Stimulated activated effector memory CD8-positive, alpha-beta T cell treated with anti-CD3 and anti-CD28 coated beads, Interleukin-12 subunit alpha, Interleukin-12 subunit beta, amount 100 ng/mL, for 72 hours (primary cell): ENCODE measurements around the gene TTL.

Experiments
- ATAC-seq: fragments of 150-1000 bp; cut with Tn5 transposase; 2 replicates; pipeline ENCODE4 v1.10.0; 2021
- DNase-seq, 2 donors: peaks; one replicate each; pipeline ENCODE4 v3.0.0; 2021 to 2022; ENCODE audit warnings: low spot score in 2 of 2
- H3K27ac Mint-ChIP-seq: one replicate; pipeline ENCODE4 v1.8.0; 2022; ENCODE audit warnings: mild to moderate bottlenecking, mixed read lengths
- H3K36me3 Mint-ChIP-seq: one replicate; pipeline ENCODE4 v1.8.0; 2022; ENCODE audit warnings: mild to moderate bottlenecking, mixed read lengths
- H3K4me1 Mint-ChIP-seq: one replicate; pipeline ENCODE4 v1.8.0; 2022; ENCODE audit warnings: mixed read lengths
- H3K4me3 Mint-ChIP-seq: one replicate; pipeline ENCODE4 v1.8.0; 2022; ENCODE audit warnings: mild to moderate bottlenecking, mixed read lengths
- H3K9me3 Mint-ChIP-seq: one replicate; pipeline ENCODE4 v1.8.0; 2022; ENCODE audit warnings: mixed read lengths

TTL gene

GRCh38 chr2:112459372-112459771, 22.6 kb upstream of the TTL start:
- DNase-seq (no peak), ATAC-seq (no peak)
- H3K36me3 Mint-ChIP-seq = no peaks in the 10 kb centered on the region
- H3K9me3 Mint-ChIP-seq = no peaks in the 10 kb centered on the region
- no peaks in the 10 kb centered on the region for H3K4me1 Mint-ChIP-seq
- no peak overlapping the region for H3K27ac Mint-ChIP-seq
- H3K4me3 Mint-ChIP-seq = no peak overlapping the region

- H3K9me3 Mint-ChIP-seq = no peaks in the 10 kb centered on the region
- no peaks in the 10 kb centered on the region for H3K4me1 Mint-ChIP-seq
- ATAC-seq = no peak
- no peak overlapping the region for H3K27ac Mint-ChIP-seq
- H3K4me3 Mint-ChIP-seq = no peak overlapping the region
- DNase-seq = no peak
- no peaks in the 10 kb centered on the region for H3K36me3 Mint-ChIP-seq
Observed at GRCh38 chr2:112462178-112462577, 19.8 kb upstream of the TTL start.

- DNase-seq (no peak), ATAC-seq (no peak)
- Mint-ChIP-seq H3K4me3 (no peak overlapping the region), H3K36me3 (no peaks in the 10 kb centered on the region), H3K4me1 (no peaks in the 10 kb centered on the region), H3K27ac (no peak overlapping the region), H3K9me3 (no peaks in the 10 kb centered on the region)
Observed at GRCh38 chr2:112463256-112463655, 18.7 kb upstream of the TTL start.

- H3K27ac Mint-ChIP-seq = no peak overlapping the region
- H3K4me3 Mint-ChIP-seq = no peak overlapping the region
- H3K9me3 Mint-ChIP-seq = no peaks in the 10 kb centered on the region
- DNase-seq (no peak), ATAC-seq (no peak)
- no peaks in the 10 kb centered on the region for H3K36me3 Mint-ChIP-seq
- no peaks in the 10 kb centered on the region for H3K4me1 Mint-ChIP-seq
Observed at GRCh38 chr2:112465382-112465781, 16.6 kb upstream of the TTL start.

- DNase-seq = no peak
Observed at GRCh38 chr2:112472547-112473263, 9.3 kb upstream of the TTL start.

GRCh38 chr2:112474844-112475486, 7.0 kb upstream of the TTL start:
- Mint-ChIP-seq H3K4me3 (no peak overlapping the region), H3K9me3 (no peaks in the 10 kb centered on the region), H3K36me3 (no peaks in the 10 kb centered on the region), H3K4me1 (no peaks in the 10 kb centered on the region), H3K27ac (peak overlapping the region; percentile 5)
- ATAC-seq (peak; percentile 31), DNase-seq (no peak)

More at GRCh38 chr2:112472547-112473263, 9.3 kb upstream of the TTL start:
- no peak overlapping the region for H3K4me3 Mint-ChIP-seq
- H3K9me3 Mint-ChIP-seq = no peaks in the 10 kb centered on the region
- ATAC-seq = no peak
- no peaks in the 10 kb centered on the region for H3K4me1 Mint-ChIP-seq
- H3K36me3 Mint-ChIP-seq = no peaks in the 10 kb centered on the region
- no peak overlapping the region for H3K27ac Mint-ChIP-seq

GRCh38 chr2:112476434-112476833, 5.5 kb upstream of the TTL start:
- DNase-seq (peak in 1 of 2 donors; percentile 40), ATAC-seq (no peak)
- Mint-ChIP-seq H3K36me3 (peaks cover 4% of the 10 kb centered on the region), H3K4me1 (peaks cover 12% of the 10 kb centered on the region), H3K27ac (no peak overlapping the region), H3K4me3 (no peak overlapping the region), H3K9me3 (no peaks in the 10 kb centered on the region)

- peaks cover 10% of the 10 kb centered on the region for H3K36me3 Mint-ChIP-seq
- DNase-seq (no peak), ATAC-seq (no peak)
- peaks cover 27% of the 10 kb centered on the region for H3K4me1 Mint-ChIP-seq
- H3K9me3 Mint-ChIP-seq = no peaks in the 10 kb centered on the region
- peak overlapping the region; percentile 87 for H3K4me3 Mint-ChIP-seq
- peak overlapping the region; percentile 74 for H3K27ac Mint-ChIP-seq
Observed at GRCh38 chr2:112480530-112481049, 1.4 kb upstream of the TTL start.

- peak overlapping the region; percentile 74 for H3K27ac Mint-ChIP-seq
- peak overlapping the region; percentile 87 for H3K4me3 Mint-ChIP-seq
- peak; percentile 87 for ATAC-seq
- H3K36me3 Mint-ChIP-seq = peaks cover 10% of the 10 kb centered on the region
- peak; percentile 66 to 87 for DNase-seq
- peaks cover 27% of the 10 kb centered on the region for H3K4me1 Mint-ChIP-seq
- H3K9me3 Mint-ChIP-seq = no peaks in the 10 kb centered on the region
Observed at GRCh38 chr2:112481050-112481527, 867 bp upstream of the TTL start.

- DNase-seq (peak; percentile 11 to 75), ATAC-seq (peak; percentile 38)
- no peaks in the 10 kb centered on the region for H3K9me3 Mint-ChIP-seq
- H3K4me1 Mint-ChIP-seq = peaks cover 38% of the 10 kb centered on the region
- H3K27ac Mint-ChIP-seq = peak overlapping the region; percentile 24
- H3K4me3 Mint-ChIP-seq = peak overlapping the region; percentile 87
- H3K36me3 Mint-ChIP-seq = peaks cover 10% of the 10 kb centered on the region
Observed at GRCh38 chr2:112482309-112483041, 519 bp downstream of the TTL start.

- peaks cover 38% of the 10 kb centered on the region for H3K4me1 Mint-ChIP-seq
- peak overlapping the region; percentile 87 for H3K4me3 Mint-ChIP-seq
- H3K27ac Mint-ChIP-seq = peak overlapping the region; percentile 24
- DNase-seq (no peak), ATAC-seq (no peak)
- H3K36me3 Mint-ChIP-seq = peaks cover 10% of the 10 kb centered on the region
- H3K9me3 Mint-ChIP-seq = no peaks in the 10 kb centered on the region
Observed at GRCh38 chr2:112483042-112483473, 1.1 kb downstream of the TTL start.

- Mint-ChIP-seq H3K9me3 (no peaks in the 10 kb centered on the region), H3K36me3 (peaks cover 10% of the 10 kb centered on the region), H3K27ac (no peak overlapping the region), H3K4me3 (peak overlapping the region; percentile 87), H3K4me1 (peaks cover 38% of the 10 kb centered on the region)
- no peak for ATAC-seq
- no peak for DNase-seq
Observed at GRCh38 chr2:112483831-112484230, 1.9 kb downstream of the TTL start.

- peaks cover 31% of the 10 kb centered on the region for H3K4me1 Mint-ChIP-seq
- peaks cover 6% of the 10 kb centered on the region for H3K36me3 Mint-ChIP-seq
- H3K4me3 Mint-ChIP-seq = no peak overlapping the region
- no peak overlapping the region for H3K27ac Mint-ChIP-seq
- ATAC-seq (no peak), DNase-seq (no peak)
- H3K9me3 Mint-ChIP-seq = no peaks in the 10 kb centered on the region
Observed at GRCh38 chr2:112485849-112486248, 3.9 kb downstream of the TTL start.

GRCh38 chr2:112486895-112487294, 4.9 kb downstream of the TTL start:
- ATAC-seq (peak; percentile 22), DNase-seq (no peak)
- Mint-ChIP-seq H3K36me3 (peaks cover 10% of the 10 kb centered on the region), H3K4me1 (peaks cover 24% of the 10 kb centered on the region), H3K4me3 (no peak overlapping the region), H3K27ac (peak overlapping the region; percentile 55), H3K9me3 (no peaks in the 10 kb centered on the region)

- peaks cover 13% of the 10 kb centered on the region for H3K36me3 Mint-ChIP-seq
- no peaks in the 10 kb centered on the region for H3K9me3 Mint-ChIP-seq
- H3K4me3 Mint-ChIP-seq = no peak overlapping the region
- no peak overlapping the region for H3K27ac Mint-ChIP-seq
- peaks cover 24% of the 10 kb centered on the region for H3K4me1 Mint-ChIP-seq
- ATAC-seq = no peak
- DNase-seq = no peak
Observed at GRCh38 chr2:112487444-112487961, 5.5 kb downstream of the TTL start.
